ENCODE measurements around the gene CD244. TPM values are rescaled to one million over a fixed set of nuclear protein-coding genes. Genes with fewer than 3 reads are reported as not detected.

The CD244 gene
- total and polyA plus RNA-seq, 10 donors, result 2.1 to 25.7 (median 16.1) TPM

- H3K27me3 ChIP-seq (replicated peaks in 1 of 7), result no peaks in the 10 kb centered on the region
- TF ChIP-seq POLR2A (IDR thresholded peaks at IDR 0.05), result no peak
- TF ChIP-seq POLR2AphosphoS5 (IDR thresholded peaks at IDR 0.05), result no peak
- TF ChIP-seq CTCF (IDR thresholded peaks at IDR 0.05 in 8 of 11, conservative IDR thresholded peaks at IDR 0.05 in 3 of 11), result no peak
- H3K4me3 ChIP-seq, result no peak overlapping the region
- no peak overlapping the region for H3K27ac ChIP-seq
- no peaks in the 10 kb centered on the region for H3K9me3 ChIP-seq
- 88 to 98% (median 92%) methylated on average over 2 of the region's 2 CpGs for WGBS, 5 donors
- peaks cover 0 to 88% (median 24%) of the 10 kb centered on the region in 6 donors for H3K36me3 ChIP-seq
- H3K4me1 ChIP-seq, result no peaks in the 10 kb centered on the region
- no peak for DNase-seq
- intact Hi-C loops (cut with DNase I; ENCODE audit: low total_unique reads), result loop anchor here (10.0 kb wide), 1 partner anchor 103 kb away; no protein-coding TSS in a partner anchor
These were observed 35.3 kb downstream of the CD244 start for GRCh38 chr1:160827418-160827817.

- H3K27me3 ChIP-seq (replicated peaks in 1 of 7), result no peaks in the 10 kb centered on the region
- no peaks in the 10 kb centered on the region for H3K4me1 ChIP-seq
- no peak overlapping the region for H3K27ac ChIP-seq
- TF ChIP-seq POLR2A (IDR thresholded peaks at IDR 0.05) (no peak), POLR2AphosphoS5 (IDR thresholded peaks at IDR 0.05) (no peak), CTCF (IDR thresholded peaks at IDR 0.05 in 8 of 11, conservative IDR thresholded peaks at IDR 0.05 in 3 of 11) (no peak)
- peaks cover 0 to 95% (median 24%) of the 10 kb centered on the region in 6 donors for H3K36me3 ChIP-seq
- H3K9me3 ChIP-seq, result no peaks in the 10 kb centered on the region
- intact Hi-C loops (cut with DNase I; ENCODE audit: low total_unique reads), result loop anchor here (10.0 kb wide), 1 partner anchor 102 kb away; no protein-coding TSS in a partner anchor
- WGBS, 5 donors, result 88 to 100% (median 95%) methylated on average over 1 of the region's 1 CpG
- H3K4me3 ChIP-seq, result no peak overlapping the region
- no peak for DNase-seq
These were observed 36.1 kb downstream of the CD244 start for GRCh38 chr1:160826546-160826945.

GRCh38 chr1:160823296-160823695 is 39.4 kb downstream of the CD244 start:
- no peak for DNase-seq
- H3K27me3 ChIP-seq (replicated peaks in 1 of 7), result no peaks in the 10 kb centered on the region
- H3K9me3 ChIP-seq, result no peaks in the 10 kb centered on the region
- H3K27ac ChIP-seq, result no peak overlapping the region
- no peaks in the 10 kb centered on the region for H3K4me1 ChIP-seq
- 82 to 93% (median 87%) methylated on average over 2 to 3 of the region's 3 CpGs for WGBS, 5 donors
- peak in 1 of 3 donors; percentile 19 for TF ChIP-seq POLR2AphosphoS5 (IDR thresholded peaks at IDR 0.05)
- TF ChIP-seq POLR2A (IDR thresholded peaks at IDR 0.05), result no peak
- TF ChIP-seq CTCF (IDR thresholded peaks at IDR 0.05 in 8 of 11, conservative IDR thresholded peaks at IDR 0.05 in 3 of 11), result no peak
- intact Hi-C loops (cut with DNase I; ENCODE audit: low total_unique reads), result loop anchor here (10.0 kb wide), 1 partner anchor 98 kb away; no protein-coding TSS in a partner anchor
- no peak overlapping the region for H3K4me3 ChIP-seq
- peaks cover 0 to 90% (median 24%) of the 10 kb centered on the region in 6 donors for H3K36me3 ChIP-seq

- Histone ChIP-seq H3K9me3 (no peaks in the 10 kb centered on the region), H3K27me3 (replicated peaks in 1 of 7) (no peaks in the 10 kb centered on the region), H3K4me1 (no peaks in the 10 kb centered on the region), H3K36me3 (peaks cover 0 to 90% (median 24%) of the 10 kb centered on the region in 6 donors), H3K4me3 (no peak overlapping the region), H3K27ac (no peak overlapping the region)
- TF ChIP-seq CTCF (IDR thresholded peaks at IDR 0.05 in 8 of 11, conservative IDR thresholded peaks at IDR 0.05 in 3 of 11), result no peak
- no peak for TF ChIP-seq POLR2AphosphoS5 (IDR thresholded peaks at IDR 0.05)
- TF ChIP-seq POLR2A (IDR thresholded peaks at IDR 0.05), result no peak
- intact Hi-C loops (cut with DNase I; ENCODE audit: low total_unique reads), result loop anchor here (10.0 kb wide), 1 partner anchor 97 kb away; no protein-coding TSS in a partner anchor
- no peak for DNase-seq
- WGBS, 5 donors, result 76 to 85% (median 83%) methylated on average over 8 of the region's 8 CpGs
These were observed 41.1 kb downstream of the CD244 start for GRCh38 chr1:160821627-160822026.
